ENCODE data around the gene TBC1D4.

DNA sequence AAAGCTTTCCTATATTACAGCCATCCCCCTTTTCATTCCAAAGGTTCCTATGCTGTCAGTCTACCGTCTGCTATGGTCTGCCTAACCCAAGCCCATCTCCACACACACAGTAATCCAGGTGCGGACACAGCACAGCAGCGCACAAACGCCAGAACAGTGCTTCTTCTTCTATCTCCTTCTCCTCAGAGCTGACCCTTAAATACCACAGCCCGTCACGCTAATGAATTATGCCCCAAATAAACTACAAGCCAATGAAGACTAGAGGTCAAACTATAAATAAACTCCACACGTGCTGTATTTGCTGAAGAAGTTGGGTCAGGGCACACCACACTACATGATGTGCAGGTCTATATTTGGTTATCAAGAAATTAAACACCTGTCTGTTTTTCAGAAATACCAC, 71.8 kb downstream of the TBC1D4 start:
- TF ChIP-seq, protein P1, sequence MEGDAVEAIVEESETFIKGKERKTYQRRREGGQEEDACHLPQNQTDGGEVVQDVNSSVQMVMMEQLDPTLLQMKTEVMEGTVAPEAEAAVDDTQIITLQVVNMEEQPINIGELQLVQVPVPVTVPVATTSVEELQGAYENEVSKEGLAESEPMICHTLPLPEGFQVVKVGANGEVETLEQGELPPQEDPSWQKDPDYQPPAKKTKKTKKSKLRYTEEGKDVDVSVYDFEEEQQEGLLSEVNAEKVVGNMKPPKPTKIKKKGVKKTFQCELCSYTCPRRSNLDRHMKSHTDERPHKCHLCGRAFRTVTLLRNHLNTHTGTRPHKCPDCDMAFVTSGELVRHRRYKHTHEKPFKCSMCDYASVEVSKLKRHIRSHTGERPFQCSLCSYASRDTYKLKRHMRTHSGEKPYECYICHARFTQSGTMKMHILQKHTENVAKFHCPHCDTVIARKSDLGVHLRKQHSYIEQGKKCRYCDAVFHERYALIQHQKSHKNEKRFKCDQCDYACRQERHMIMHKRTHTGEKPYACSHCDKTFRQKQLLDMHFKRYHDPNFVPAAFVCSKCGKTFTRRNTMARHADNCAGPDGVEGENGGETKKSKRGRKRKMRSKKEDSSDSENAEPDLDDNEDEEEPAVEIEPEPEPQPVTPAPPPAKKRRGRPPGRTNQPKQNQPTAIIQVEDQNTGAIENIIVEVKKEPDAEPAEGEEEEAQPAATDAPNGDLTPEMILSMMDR (IDR thresholded peaks at IDR 0.05 in 4 of 5, conservative IDR thresholded peaks at IDR 0.05 in 1 of 5): no peak
- TF ChIP-seq POLR2A (IDR thresholded peaks at IDR 0.05): peak; percentile 71 to 82
